Keratinocyte (primary cell): ENCODE results near the gene SLC25A23. TPM values are rescaled to one million over a fixed set of nuclear protein-coding genes. Genes with fewer than 3 reads are reported as not detected.

Experiments used
- DNase-seq: peaks from one replicate; pipeline ENCODE4 v3.0.0-alpha.2; 2011; ENCODE audit warnings: low read depth, missing footprints, low spot score
- FAIRE-seq: peaks from 2 replicates; lab custom pipeline; 2011; peaks lifted over from hg19 to GRCh38; lab: Jason Lieb, UNC
- H2AFZ ChIP-seq: 2 replicates; pipeline ENCODE4 v1.6.0; 2012; ENCODE audit warnings: low read length, control low read depth, inconsistent platforms; ENCODE audit not compliant: control insufficient read depth
- H3K27ac ChIP-seq: 2 replicates; pipeline ENCODE4 v1.5.1; 2011; ENCODE audit warnings: low read length; ENCODE audit not compliant: control insufficient read depth, insufficient read depth
- H3K27me3 ChIP-seq: 3 replicates; pipeline ENCODE4 v1.6.0; 2011; ENCODE audit warnings: low read length; ENCODE audit not compliant: control insufficient read depth, insufficient read depth; ENCODE audit errors: extremely low read depth
- H3K36me3 ChIP-seq, 2 experiments: 2 replicates in 1 of 2; 3 replicates in 1 of 2; pipeline ENCODE4 v1.5.1; 2011; ENCODE audit warnings: low read length in 2 of 2, mild to moderate bottlenecking in 1 of 2; ENCODE audit not compliant: control insufficient read depth in 2 of 2, insufficient read depth in 2 of 2; ENCODE audit errors: extremely low read depth in 1 of 2
- H3K4me1 ChIP-seq: 3 replicates; pipeline ENCODE4 v1.5.1; 2011; ENCODE audit warnings: low read length; ENCODE audit not compliant: control insufficient read depth, insufficient read depth; ENCODE audit errors: extremely low read depth
- H3K4me2 ChIP-seq: 3 replicates; pipeline ENCODE4 v1.6.0; 2011; ENCODE audit warnings: low read depth, low read length; ENCODE audit not compliant: control insufficient read depth, insufficient read depth; ENCODE audit errors: extremely low read depth
- H3K4me3 ChIP-seq, 3 experiments: fragments of 200-600 bp in 1 of 3; sonication (generic) in 1 of 3; 2 replicates in 2 of 3; 3 replicates in 1 of 3; pipeline ENCODE4 v1.5.1; 2011 to 2016; ENCODE audit warnings: low read length in 3 of 3, mild to moderate bottlenecking in 3 of 3, control low read depth in 2 of 3, inconsistent platforms in 1 of 3, low read depth in 1 of 3, mixed read lengths in 1 of 3, mixed run types in 1 of 3, moderate library complexity in 1 of 3; ENCODE audit not compliant: control insufficient read depth in 2 of 3, insufficient read depth in 2 of 3; ENCODE audit errors: extremely low read depth in 1 of 3
- H3K79me2 ChIP-seq: 2 replicates; pipeline ENCODE4 v1.6.0; 2012; ENCODE audit warnings: low read length; ENCODE audit not compliant: control insufficient read depth, insufficient read depth
- H3K9ac ChIP-seq: 3 replicates; pipeline ENCODE4 v1.6.0; 2011; ENCODE audit warnings: low read length; ENCODE audit not compliant: control insufficient read depth, insufficient read depth; ENCODE audit errors: extremely low read depth
- H3K9me1 ChIP-seq: 3 replicates; pipeline ENCODE4 v1.6.0; 2011; ENCODE audit warnings: low read length; ENCODE audit not compliant: control insufficient read depth, insufficient read depth; ENCODE audit errors: extremely low read depth
- H3K9me3 ChIP-seq: 2 replicates; pipeline ENCODE4 v1.5.1; 2012; ENCODE audit warnings: low read depth, low read length; ENCODE audit not compliant: control insufficient read depth
- H4K20me1 ChIP-seq: 3 replicates; pipeline ENCODE4 v1.6.0; 2011; ENCODE audit warnings: low read length; ENCODE audit not compliant: control insufficient read depth, insufficient read depth; ENCODE audit errors: extremely low read depth
- EZH2 ChIP-seq: IDR thresholded peaks from one replicate; pipeline ENCODE4 v1.6.1; 2012; ENCODE audit warnings: inconsistent platforms, mild to moderate bottlenecking, low read length, moderate library complexity
- dilution Hi-C: fragments of 300-500 bp; cut with MboI; formaldehyde crosslinking; loops from one replicate; pipeline ENCODE4 v1.7.0; 2020; ENCODE audit warnings: low sequenced_read_pairs; ENCODE audit not compliant: extremely low pct_ligation_motif_present
- polyA plus RNA-seq, 5 experiments: library from polyadenylated mRNA; depleted of rRNA in 3 of 5; stranded (reverse) in 3 of 5; stranded (forward) in 1 of 5; unstranded in 1 of 5; fragments of >200 nt; gene quantifications; 1 replicate in 1 of 5; 2 replicates in 3 of 5; 3 replicates in 1 of 5; pipeline versions ENCODE4 v1.2.1 to v1.2.3, GENCODE V29; 2011 to 2012; ENCODE audit warnings: missing spikeins in 2 of 5, low read depth in 1 of 5, low replicate concordance in 1 of 5
- TF ChIP-seq, protein P1 (sequence below), 3 experiments: IDR thresholded peaks in 1 of 3; conservative IDR thresholded peaks in 1 of 3; optimal IDR thresholded peaks in 1 of 3; 2 replicates in 2 of 3; 3 replicates in 1 of 3; pipeline versions ENCODE3 to v1.5.1; 2011; ENCODE audit warnings: low read length in 3 of 3, mild to moderate bottlenecking in 3 of 3, moderate library complexity in 2 of 3, control low read depth in 1 of 3, inconsistent platforms in 1 of 3; ENCODE audit not compliant: insufficient read depth in 2 of 3; ENCODE audit errors: extremely low read depth in 1 of 3

SLC25A23 gene
- polyA plus RNA-seq, 1 donor (not counting 4 experiments of a cell fraction or from before 2014, with no cell fraction given), result 6.4 TPM

- Histone ChIP-seq H3K27ac (no peak overlapping the region), H3K27me3 (no peaks in the 10 kb centered on the region), H3K4me3 (no peak overlapping the region), H3K9me1 (no peaks in the 10 kb centered on the region), H3K36me3 (no peaks in the 10 kb centered on the region), H4K20me1 (no peaks in the 10 kb centered on the region), H2AFZ (no peak overlapping the region), H3K79me2 (no peaks in the 10 kb centered on the region), H3K9me3 (no peaks in the 10 kb centered on the region), H3K4me2 (no peak overlapping the region), H3K4me1 (no peaks in the 10 kb centered on the region), H3K9ac (no peak overlapping the region)
- TF ChIP-seq, protein P1, sequence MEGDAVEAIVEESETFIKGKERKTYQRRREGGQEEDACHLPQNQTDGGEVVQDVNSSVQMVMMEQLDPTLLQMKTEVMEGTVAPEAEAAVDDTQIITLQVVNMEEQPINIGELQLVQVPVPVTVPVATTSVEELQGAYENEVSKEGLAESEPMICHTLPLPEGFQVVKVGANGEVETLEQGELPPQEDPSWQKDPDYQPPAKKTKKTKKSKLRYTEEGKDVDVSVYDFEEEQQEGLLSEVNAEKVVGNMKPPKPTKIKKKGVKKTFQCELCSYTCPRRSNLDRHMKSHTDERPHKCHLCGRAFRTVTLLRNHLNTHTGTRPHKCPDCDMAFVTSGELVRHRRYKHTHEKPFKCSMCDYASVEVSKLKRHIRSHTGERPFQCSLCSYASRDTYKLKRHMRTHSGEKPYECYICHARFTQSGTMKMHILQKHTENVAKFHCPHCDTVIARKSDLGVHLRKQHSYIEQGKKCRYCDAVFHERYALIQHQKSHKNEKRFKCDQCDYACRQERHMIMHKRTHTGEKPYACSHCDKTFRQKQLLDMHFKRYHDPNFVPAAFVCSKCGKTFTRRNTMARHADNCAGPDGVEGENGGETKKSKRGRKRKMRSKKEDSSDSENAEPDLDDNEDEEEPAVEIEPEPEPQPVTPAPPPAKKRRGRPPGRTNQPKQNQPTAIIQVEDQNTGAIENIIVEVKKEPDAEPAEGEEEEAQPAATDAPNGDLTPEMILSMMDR (optimal IDR thresholded peaks at IDR 0.05 in 1 of 3, IDR thresholded peaks at IDR 0.05 in 1 of 3, conservative IDR thresholded peaks at IDR 0.05 in 1 of 3; ENCODE audit: extremely low read depth in 1 of 3, insufficient read depth in 2 of 3, low read length in 3 of 3), result no peak
- no peak for TF ChIP-seq EZH2
- dilution Hi-C loops, result no loop called here
- FAIRE-seq (no peak), DNase-seq (no peak)
Observed at GRCh38 chr19:6439743-6440142, 19.8 kb downstream of the SLC25A23 start.

DNA sequence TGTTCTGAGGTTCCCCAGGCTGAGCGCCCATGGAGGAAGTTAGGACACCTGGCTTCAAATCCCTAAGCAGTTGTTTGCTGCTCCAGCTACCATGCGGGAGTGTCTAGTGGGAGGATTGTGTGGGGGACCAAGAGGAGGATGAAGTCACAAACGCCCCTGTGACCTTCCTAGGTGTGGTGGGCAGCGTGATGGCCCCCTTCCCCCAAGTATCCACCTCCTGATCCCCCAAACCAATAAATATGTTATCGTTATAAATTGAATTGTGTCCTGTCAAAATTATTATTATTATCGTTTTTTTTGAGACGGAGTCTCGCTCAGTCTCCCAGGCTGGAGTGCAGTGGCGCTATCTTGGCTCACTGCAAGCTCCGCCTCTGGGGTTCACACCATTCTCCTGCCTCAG lies 25.9 kb downstream of the SLC25A23 start, which contains the start of gene SLC25A41:
SLC25A41 (minus strand) TSS at position 101 of the 400 bp plus-strand sequence; CDS start at position 31, 70 bp downstream.
- dilution Hi-C loops, result no loop called here
- H4K20me1 ChIP-seq, result no peaks in the 10 kb centered on the region
- H3K9ac ChIP-seq, result no peak within 1 kb of the TSS
- H3K4me1 ChIP-seq, result no peaks in the 10 kb centered on the region
- no peak within 1 kb of the TSS for H3K4me2 ChIP-seq
- H3K9me3 ChIP-seq, result no peaks in the 10 kb centered on the region
- TF ChIP-seq, protein P1 (optimal IDR thresholded peaks at IDR 0.05 in 1 of 3, IDR thresholded peaks at IDR 0.05 in 1 of 3, conservative IDR thresholded peaks at IDR 0.05 in 1 of 3; ENCODE audit: extremely low read depth in 1 of 3, insufficient read depth in 2 of 3, low read length in 3 of 3), result no peak
- no peak for TF ChIP-seq EZH2
- no peaks in the 10 kb centered on the region for H3K27me3 ChIP-seq
- DNase-seq (no peak), FAIRE-seq (no peak)
- no peaks in the 10 kb centered on the region for H3K79me2 ChIP-seq
- no peak within 1 kb of the TSS for H2AFZ ChIP-seq
- no peaks in the 10 kb centered on the region for H3K36me3 ChIP-seq
- no peaks in the 10 kb centered on the region for H3K9me1 ChIP-seq
- H3K4me3 ChIP-seq, result no peak within 1 kb of the TSS
- H3K27ac ChIP-seq, result no peak within 1 kb of the TSS
